Measurements from ENCODE around the gene C4B. TPM values are rescaled to one million over a fixed set of nuclear protein-coding genes. Genes with fewer than 3 reads are reported as not detected.
"Not testable (repeated sequence)": the region's sequence is repeated elsewhere in the genome, so short reads cannot be mapped to it uniquely, and the experiment has no call there.

C4B gene
- total RNA-seq, 1 donor from 2014 or later: 1.1 TPM

- DNase-seq (ENCODE audit: extremely low read depth, low read depth, low spot score): not testable (repeated sequence)
Measured at GRCh38 chr6:31980998-31981397, 33.6 kb upstream of the C4B start.

- DNase-seq (ENCODE audit: extremely low read depth, low read depth, low spot score): not testable (repeated sequence)
Measured at GRCh38 chr6:31981744-31982143, 32.9 kb upstream of the C4B start, which contains the start of gene C4A. Gene C4A, plus strand, starts transcription at chr6:31982057. Its CDS starts 51 bp downstream, at chr6:31982108.

GRCh38 chr6:31989363-31989762 lies 25.2 kb upstream of the C4B start:
- DNase-seq (ENCODE audit: extremely low read depth, low read depth, low spot score): not testable (repeated sequence)

- not testable (repeated sequence) for DNase-seq (ENCODE audit: extremely low read depth, low read depth, low spot score)
Measured at GRCh38 chr6:31994421-31994820, 20.2 kb upstream of the C4B start.

GRCh38 chr6:31996385-31996784 lies 18.2 kb upstream of the C4B start:
- DNase-seq (ENCODE audit: extremely low read depth, low read depth, low spot score): not testable (repeated sequence)

GRCh38 chr6:32002546-32003268 lies 11.9 kb upstream of the C4B start:
- DNase-seq (ENCODE audit: extremely low read depth, low read depth, low spot score): not testable (repeated sequence)

GRCh38 chr6:32003301-32003700 lies 11.3 kb upstream of the C4B start:
- DNase-seq (ENCODE audit: extremely low read depth, low read depth, low spot score): not testable (repeated sequence)

- DNase-seq (ENCODE audit: extremely low read depth, low read depth, low spot score): not testable (repeated sequence)
Measured at GRCh38 chr6:32004393-32004792, 10.2 kb upstream of the C4B start.

- DNase-seq (ENCODE audit: extremely low read depth, low read depth, low spot score): not testable (repeated sequence)
Measured at GRCh38 chr6:32004864-32005537, 9.6 kb upstream of the C4B start.

- DNase-seq (ENCODE audit: extremely low read depth, low read depth, low spot score): not testable (repeated sequence)
Measured at GRCh38 chr6:32005538-32005880, 9.1 kb upstream of the C4B start.

- DNase-seq (ENCODE audit: extremely low read depth, low read depth, low spot score): not testable (repeated sequence)
Measured at GRCh38 chr6:32005991-32006529, 8.5 kb upstream of the C4B start.

- not testable (repeated sequence) for DNase-seq (ENCODE audit: extremely low read depth, low read depth, low spot score)
Measured at GRCh38 chr6:32007086-32007485, 7.5 kb upstream of the C4B start.

GRCh38 chr6:32008037-32008436 lies 6.6 kb upstream of the C4B start:
- DNase-seq (ENCODE audit: extremely low read depth, low read depth, low spot score): not testable (repeated sequence)

- DNase-seq (ENCODE audit: extremely low read depth, low read depth, low spot score): not testable (repeated sequence)
Measured at GRCh38 chr6:32008616-32009015, 6.0 kb upstream of the C4B start.

GRCh38 chr6:32009537-32009936 lies 5.1 kb upstream of the C4B start:
- not testable (repeated sequence) for DNase-seq (ENCODE audit: extremely low read depth, low read depth, low spot score)

GRCh38 chr6:32010856-32011530 lies 3.6 kb upstream of the C4B start:
- DNase-seq (ENCODE audit: extremely low read depth, low read depth, low spot score): not testable (repeated sequence)

GRCh38 chr6:32012941-32013617 lies 1.5 kb upstream of the C4B start:
- not testable (repeated sequence) for DNase-seq (ENCODE audit: extremely low read depth, low read depth, low spot score)

- DNase-seq (ENCODE audit: extremely low read depth, low read depth, low spot score): not testable (repeated sequence)
Measured at GRCh38 chr6:32013738-32014137, 857 bp upstream of the C4B start.

GRCh38 chr6:32022100-32022499 lies 7.5 kb downstream of the C4B start:
- DNase-seq (ENCODE audit: extremely low read depth, low read depth, low spot score): not testable (repeated sequence)

GRCh38 chr6:32028631-32029030 lies 14.0 kb downstream of the C4B start:
- not testable (repeated sequence) for DNase-seq (ENCODE audit: extremely low read depth, low read depth, low spot score)

GRCh38 chr6:32029553-32029952 lies 15.0 kb downstream of the C4B start:
- not testable (repeated sequence) for DNase-seq (ENCODE audit: extremely low read depth, low read depth, low spot score)

Measured in glomerular endothelial cell (primary cell).